ENCODE measurements around the gene SPX.

The SPX gene

DNA sequence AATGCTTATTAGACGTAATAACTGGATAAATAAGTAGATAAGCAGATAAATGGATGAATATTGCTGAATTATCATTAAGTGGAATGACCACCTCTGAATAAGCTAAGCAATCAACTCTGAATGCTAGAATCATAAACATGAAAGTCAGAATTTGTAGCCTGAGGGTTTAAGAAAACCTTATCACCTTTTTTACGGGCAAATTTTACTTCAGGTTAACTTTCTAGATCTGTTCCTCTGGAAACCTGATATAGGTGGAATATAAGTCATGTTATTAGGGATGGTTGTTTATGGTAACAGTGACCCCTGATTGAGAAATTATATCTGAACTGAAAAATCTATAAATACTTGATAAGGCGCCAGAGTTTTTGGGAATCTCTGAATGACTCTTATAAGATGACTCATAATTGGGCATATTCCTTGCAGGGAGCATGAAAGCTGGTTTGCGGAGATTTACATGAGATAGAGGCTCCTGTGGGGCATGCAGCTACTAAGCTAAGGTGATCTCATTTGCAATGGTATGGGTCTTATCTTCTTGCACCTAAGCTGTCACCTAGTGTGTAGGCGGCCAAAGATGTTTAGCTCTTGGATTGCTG is 12.1 kb downstream of the SPX start:
- DNase-seq (ENCODE audit: low read depth), result no peak

DNA sequence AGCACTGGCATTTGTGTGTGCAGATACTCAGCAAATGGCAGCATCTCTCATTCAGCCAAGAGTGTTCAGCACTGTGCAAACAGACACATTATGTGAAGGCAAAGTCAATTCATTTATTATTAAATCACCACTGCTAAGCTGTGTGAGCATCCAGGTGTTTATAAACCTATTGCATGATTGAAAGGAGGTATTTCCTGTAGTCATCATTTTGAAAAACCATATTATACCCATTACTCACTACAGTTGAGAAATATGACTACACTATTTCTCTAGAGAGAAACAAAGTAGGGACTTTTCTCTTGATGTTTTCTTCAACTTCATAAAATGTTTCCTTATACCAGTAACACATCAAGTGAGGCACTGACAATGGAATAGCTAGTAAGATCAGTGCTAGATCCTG is 13.7 kb downstream of the SPX start:
- no peak for DNase-seq (ENCODE audit: low read depth)

DNA sequence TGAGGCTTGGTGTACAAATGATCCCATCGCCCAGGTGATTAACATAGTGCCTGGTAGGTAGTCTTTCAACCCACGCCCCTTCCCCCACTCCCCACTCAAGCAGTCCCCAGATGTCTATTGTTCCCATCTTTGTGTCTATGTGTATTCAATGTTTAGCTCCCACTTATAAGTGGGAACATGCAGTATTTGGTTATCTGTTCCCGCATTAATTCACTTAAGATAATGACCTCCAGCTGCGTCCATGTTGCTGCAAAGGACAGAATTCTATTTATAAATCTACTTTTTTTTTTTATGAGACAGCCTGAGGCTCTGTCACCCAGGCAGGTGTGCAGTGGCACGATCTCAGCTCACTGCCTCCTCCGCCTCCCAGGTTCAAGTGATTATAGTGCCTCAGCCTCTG is 15.7 kb downstream of the SPX start:
- no peak for DNase-seq (ENCODE audit: low read depth)

DNA sequence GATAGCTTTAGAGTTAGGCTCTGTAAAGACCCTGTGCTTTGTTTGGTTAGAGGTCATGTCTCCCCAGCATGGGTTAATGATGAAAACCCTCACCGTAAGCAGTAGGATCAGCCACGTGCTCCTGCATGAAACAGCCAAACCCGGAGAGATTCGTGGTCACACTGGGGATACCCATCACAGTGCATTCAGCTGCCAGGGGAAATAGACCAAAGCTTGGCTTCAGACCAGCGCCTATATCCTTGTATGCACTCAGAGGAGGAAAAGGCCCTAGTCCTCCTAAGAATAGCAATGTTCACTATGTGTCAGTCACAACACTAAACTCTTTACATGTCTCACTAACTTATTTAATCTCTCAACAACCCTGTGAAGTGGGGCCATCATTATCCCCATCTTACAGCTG is 16.3 kb downstream of the SPX start:
- DNase-seq (ENCODE audit: low read depth), result no peak

DNA sequence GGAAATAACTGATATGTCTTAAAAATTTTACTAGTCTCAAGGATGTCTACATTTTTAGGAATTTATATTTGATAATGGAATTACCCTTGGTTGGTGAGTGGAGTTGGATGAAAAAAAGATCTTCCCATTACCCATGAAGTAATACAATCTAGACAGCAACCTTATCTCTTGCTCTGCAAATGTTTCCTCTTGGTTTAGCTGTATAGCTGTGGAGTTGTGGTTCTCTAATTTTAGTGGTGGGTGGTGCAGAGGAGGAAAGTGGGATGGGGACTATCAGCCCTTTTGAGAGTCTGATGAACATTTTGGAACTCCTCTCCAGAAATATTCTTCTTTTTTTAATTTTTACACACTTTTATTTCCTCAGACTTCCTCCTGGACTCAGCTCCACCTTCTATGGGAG is 17.1 kb downstream of the SPX start:
- DNase-seq (ENCODE audit: low read depth), result no peak

DNA sequence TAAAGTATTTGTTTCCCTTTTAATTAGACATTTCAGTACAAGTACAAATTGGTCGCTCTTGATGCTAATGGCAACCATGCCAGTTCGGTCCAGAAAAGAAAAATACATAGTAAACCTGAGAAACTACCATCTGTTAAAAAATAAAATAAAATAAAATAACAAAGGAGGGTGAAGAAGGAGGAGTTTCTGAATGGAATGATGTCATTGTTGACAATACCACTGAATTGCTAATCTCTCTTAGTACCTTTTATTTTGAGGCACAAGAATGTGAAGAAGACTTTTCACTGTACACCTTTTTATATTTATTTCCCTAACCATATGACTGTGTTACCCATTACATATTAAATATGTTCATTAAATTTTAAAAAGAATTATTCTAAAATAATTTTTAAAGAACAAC is 19.5 kb downstream of the SPX start:
- DNase-seq (ENCODE audit: low read depth), result no peak

DNA sequence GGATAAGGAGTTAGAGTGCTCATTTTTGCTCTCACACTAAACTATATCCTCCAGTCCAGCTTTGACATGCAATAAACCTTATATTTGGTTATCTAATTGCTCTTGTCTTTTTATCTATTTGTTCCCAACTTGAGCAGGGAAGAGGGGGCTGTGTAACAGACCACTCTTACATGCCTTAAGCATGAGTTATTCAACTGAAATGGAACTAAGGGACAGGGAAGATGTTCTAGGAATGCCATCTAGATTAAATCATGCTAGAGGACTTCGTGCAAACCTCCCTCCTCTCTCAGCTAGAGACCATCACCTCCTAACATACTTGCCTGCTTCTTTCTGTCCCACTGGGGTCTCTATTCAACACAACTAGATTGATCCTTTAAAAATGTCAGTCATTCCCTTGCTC is 20.6 kb downstream of the SPX start:
- DNase-seq (ENCODE audit: low read depth), result no peak

DNA sequence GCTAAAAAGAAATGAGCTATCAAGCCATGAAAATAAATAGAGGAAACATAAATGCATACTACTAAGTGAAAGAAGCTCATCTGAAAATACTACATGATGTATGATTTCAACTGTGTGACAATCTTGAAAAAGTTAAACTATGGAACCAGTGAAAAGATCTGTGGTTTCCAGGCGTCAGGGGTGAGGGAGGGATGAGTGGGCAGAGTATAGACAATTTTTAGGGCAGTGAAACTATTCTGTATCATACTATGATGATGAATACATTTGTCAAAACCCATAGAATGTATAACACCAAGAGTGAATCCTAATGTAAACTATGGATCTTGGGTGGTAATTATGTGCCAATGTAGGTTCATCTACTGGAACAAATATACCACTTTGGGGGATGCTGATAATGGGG is 21.3 kb downstream of the SPX start:
- DNase-seq (ENCODE audit: low read depth), result no peak

DNA sequence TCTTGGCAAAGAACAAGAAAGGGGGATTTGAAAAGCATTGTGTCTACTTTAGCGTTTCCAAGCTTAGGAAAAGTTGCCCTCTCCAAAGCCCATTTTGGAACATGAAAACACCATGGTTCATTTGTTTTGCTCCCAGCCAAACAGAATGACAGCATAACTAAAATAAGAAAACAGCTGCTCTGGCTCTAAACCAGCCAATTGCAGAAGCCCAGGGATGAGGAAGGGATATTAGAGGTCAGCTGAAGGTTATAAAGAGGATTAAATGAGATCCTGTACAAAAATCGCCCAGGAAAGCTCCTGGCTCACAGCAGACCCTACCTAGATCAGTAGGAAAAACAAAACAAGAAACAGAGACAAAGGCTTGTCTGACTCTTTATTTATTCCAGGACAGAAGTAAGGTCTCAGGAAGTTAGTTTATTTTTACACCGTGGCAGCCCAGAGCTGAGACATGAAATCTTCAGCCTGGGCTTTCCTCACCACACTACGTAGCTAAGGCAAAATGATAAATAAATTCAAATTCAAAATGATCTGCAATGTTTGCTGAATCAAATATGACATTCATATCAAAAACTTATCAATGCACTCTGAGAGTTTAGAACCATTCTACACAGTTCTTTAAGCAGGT is 25.9 kb downstream of the SPX start:
- DNase-seq (ENCODE audit: low read depth), result no peak

DNA sequence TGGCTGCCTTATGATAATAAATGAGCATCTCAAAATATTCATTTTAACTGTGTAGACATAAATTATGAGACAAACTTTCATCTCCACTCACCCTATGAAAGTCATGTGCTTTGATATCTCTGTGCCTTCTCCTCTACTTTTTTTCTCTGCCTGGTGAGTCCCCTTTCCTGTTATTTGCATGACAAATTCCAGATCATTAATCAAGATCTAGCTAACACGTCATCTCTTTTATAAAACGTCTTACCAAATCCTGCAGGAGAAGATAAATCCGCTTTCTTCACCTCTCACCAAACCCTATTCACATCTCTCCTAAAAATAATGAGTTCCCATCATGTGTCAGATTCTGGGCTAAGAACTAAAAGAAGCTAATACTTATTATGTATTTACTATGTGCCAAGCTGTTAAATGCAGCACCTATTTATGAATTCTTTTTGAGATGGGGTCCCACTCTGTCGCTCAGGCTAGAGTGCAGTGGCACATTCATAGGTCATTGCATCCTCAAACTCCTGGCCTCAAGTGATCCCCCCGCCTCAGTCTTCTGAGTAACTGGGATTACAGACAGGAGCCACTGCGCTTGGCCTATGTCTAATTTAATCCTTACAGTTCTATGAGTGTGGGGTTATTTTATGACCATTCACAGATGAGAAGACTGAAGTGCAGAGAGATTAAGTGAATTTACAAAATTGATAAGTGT is 26.7 kb downstream of the SPX start:
- DNase-seq (ENCODE audit: low read depth), result no peak

DNA sequence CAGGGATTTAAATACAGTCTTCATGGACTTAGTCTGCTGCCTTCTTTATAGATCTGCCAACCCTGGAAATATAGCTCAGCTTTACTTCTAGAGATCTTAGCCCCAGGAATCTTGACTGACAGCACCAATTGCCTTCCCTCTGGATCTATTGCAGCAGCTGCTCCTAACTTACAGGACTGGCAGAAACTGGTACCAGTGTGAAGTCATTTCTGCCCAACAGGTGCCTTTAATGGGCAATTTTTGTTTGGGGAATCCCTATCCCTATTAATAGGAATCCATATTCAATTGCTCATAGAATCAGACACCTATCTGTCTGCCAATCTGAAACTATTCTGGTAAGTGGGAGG is 27.2 kb downstream of the SPX start:
- no peak for DNase-seq (ENCODE audit: low read depth)

DNA sequence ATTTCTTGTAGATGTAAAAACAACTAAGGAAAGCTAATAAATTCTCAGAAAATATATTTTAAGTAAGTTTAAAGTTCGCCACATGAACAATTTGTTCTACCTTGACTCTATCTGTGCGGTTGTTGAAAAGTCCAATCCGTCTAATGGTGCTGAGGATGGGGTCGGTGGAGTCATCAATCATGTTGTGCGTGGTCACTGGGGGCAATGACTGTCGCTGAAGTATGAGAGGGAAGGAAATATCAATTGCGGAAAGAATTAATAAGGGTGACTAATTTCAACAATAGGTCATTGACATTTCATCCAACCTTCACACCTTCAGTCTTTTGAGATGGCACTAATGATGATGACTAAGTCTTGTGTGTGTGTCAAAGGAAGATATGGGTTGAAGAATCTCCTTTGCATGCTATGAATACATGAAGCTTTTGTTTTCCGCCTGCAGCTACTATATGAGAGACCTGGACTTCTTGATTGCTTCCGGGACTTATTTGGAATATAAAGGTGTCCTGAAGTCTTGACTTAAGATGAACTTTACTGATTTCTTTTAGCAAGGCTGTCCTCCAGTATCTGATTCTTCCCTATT is 32.1 kb downstream of the SPX start:
- no peak for DNase-seq (ENCODE audit: low read depth)

DNA sequence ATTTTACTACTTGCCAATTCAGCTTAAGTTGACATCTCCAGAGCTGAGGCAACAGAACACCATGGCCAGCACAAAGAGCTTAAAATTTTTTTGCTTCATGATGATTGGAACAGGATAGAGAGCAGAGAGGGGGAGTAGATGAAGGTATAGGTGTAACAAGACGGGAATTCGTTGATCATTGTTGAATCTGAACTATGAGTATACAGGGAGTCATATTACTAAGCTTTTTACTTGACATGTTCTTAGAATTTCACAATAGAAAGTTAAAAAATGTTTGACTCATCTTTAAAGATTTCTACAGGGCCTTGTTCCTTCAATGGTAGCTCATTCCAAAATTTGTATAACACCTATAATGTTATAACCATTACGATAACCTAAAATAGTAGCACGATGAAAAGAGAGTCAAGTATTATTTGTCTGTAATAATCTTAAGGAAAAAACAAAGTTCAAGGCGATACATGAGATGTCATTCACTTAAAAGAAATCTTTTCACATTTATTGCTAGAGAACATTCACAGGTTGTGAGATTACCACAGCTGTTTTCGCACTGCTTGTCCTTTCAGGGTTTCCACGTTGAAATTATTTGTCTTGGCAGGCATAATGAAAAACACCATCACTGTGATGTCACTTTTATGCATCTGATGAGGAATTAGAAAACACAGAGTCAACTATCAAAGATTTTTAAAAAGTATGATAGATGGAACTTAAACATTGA is 33.9 kb downstream of the SPX start:
- DNase-seq (ENCODE audit: low read depth), result peak; percentile 36

DNA sequence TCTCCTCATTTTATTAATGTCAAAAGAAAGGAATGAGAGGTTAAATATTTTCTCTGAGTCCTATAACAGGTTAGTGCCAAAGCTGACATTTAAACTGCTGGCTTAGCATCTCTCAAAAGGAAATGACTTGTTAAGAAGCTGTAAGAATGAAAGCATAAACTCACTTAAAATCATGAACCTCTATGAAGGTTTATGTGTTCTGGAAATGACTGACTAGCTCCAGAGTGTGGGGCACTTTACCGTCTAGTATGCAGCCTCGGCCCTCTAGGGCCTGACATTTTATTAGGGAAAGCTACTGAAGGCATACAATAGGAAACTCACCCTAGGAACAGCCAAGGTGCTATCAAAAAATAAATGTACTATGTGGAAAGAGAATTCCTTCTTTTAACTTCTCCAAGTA is 35.1 kb downstream of the SPX start:
- no peak for DNase-seq (ENCODE audit: low read depth)

DNA sequence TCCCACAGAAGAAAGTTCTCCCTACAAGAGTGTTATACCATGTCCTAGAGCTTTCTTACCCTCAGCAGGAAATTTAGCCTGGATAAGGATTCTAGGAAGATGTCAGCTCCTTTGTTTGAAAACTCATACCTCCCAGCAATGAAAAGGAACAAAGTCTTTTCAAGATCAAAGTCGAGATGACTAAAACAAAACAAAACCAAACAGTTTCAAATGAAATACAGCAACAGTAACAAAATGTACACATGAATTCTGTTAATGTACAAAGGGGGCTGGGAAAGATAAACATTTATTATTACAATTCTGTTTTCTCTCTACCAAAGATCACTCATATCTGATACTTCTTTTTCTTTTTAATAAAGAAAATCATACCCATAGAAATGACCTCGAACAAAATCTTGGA is 36.8 kb downstream of the SPX start:
- DNase-seq (ENCODE audit: low read depth), result no peak

DNA sequence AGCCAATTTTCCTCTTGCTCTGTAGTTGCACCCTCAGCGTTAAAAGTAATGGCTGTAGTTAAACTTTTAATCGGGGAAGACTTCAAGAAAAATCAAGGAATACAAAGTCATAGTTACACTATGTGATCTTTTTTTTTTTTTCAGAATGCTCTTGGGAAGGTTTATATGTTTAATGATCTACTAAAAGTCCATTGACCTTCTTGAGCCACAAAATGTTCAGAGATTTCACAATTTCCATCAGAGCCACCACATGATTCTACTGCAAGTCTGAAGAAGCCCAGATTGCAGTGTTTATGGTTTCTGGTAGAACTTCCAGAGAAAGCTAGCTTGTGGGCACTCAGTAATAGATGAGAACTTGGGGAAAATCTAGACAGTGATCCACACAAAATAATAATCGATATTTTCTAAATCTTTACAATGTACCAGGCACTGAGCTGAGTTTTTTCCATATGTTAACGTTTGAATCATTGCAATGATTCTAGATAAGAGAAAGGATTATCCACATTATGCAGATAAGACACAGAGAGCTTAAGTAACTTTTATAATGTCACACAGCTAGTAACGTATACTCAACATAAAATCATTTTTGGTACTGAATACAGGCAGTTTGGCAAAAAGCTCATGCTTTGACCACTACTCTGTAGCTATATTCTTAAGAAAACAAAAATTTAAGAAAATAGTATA is 40.3 kb downstream of the SPX start:
- DNase-seq (ENCODE audit: low read depth), result no peak

DNA sequence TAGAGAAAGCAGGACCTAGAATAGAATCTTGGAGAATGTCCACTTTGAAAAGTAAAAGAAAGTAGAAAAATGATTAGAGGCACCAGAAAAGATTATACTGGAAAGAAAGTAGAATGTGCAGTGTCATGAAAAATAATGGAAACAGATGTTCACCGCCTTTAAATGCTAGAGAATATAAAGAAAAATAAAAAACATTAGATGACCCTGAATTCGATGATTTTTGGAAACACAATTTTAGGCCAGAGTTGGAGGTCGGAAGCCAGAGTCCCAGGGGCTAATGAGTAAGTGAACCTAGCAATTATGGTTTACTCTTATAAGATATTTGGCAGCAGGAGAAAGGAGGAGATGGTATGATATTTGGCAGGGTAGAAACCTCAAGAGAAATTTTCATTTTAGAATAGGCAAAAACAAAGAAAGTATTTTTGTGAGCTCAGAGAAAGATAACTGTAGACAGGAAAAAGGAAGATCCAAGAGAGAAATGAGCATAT is 40.9 kb downstream of the SPX start:
- DNase-seq (ENCODE audit: low read depth), result no peak

DNA sequence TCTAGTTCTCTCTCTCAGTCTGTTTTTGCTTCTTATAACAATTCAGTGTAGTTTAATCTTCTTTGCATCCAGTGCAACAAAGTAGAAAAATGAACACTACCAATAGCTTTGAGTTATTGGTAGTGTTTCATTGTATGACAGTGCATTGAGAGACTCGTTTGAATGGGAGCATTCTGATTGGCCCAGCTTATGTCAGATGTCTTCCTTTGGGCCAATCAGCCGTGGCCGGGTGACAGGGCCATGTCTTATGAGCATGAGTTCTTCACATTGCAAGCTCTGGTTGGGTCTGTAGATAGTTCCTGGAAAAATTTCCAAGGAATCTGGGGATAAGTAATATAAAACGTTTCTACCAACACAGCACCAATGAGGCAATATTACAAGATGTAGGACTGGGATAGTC is 42.0 kb downstream of the SPX start:
- DNase-seq (ENCODE audit: low read depth), result no peak

DNA sequence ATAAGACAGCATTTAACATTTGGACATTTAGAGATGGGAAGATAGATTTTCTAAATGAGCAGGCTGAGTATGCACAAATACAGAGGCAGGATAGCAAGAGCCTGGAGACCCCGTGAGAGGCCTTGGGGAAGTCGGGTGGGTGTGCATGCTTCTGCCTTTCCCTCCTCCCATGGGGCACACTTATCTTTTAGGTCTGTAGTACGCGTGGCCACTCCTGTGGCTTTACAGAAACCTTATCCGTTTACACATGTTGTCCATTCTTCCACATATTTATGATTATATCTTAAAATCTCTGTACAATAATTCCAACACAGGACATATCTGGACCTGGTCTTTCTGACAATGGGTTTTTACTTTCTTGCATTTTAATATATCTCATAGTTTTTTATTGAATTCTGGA is 45.0 kb downstream of the SPX start:
- DNase-seq (ENCODE audit: low read depth), result no peak

DNA sequence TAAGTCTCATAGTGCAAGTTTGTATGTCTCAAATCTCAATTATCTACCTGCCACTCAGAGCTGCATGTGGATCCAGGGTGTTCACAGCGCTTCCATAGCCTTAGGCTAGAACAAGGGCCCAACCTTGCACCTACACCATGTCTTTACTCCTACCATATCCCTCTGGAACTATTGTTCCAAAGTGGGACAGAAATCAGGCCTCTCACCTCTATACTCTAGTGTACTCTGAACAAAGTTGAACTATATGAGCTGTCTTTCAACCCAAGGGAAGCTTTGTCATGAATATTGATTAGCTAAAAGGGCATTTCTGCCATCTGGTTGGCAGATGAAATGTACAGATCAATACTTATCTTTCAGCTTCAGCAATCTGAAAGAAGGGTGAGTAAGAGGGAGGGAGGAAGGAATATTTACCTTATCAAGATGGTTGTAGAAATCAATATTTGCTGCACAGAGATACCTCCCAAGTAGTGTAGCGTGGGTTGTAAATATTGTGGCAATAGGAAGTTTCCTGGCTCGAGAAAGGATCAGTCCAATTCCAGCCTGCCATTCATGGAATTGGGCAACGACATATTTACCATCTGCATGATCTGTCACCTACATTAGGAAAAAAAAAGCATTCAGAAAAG is 47.8 kb downstream of the SPX start:
- no peak for DNase-seq (ENCODE audit: low read depth)

DNA sequence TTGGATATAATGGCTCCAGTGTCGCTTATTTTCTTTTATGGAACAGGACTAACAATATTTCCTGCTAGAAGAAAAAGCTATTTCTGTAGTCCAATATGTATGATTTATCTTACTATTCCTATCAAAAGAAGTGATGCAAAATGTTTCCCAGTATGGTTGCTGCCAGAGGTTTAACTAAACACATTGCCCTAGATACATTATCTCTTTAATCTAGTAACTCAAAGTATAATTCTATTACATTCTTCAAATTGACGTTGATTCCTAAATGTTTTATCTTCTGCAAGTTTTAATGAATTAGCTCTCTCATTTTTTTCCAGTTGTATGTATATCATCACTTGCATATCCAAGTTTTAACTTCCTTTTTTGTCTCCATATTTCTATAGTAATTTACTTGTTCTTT is 50.3 kb downstream of the SPX start:
- no peak for DNase-seq (ENCODE audit: low read depth)

DNA sequence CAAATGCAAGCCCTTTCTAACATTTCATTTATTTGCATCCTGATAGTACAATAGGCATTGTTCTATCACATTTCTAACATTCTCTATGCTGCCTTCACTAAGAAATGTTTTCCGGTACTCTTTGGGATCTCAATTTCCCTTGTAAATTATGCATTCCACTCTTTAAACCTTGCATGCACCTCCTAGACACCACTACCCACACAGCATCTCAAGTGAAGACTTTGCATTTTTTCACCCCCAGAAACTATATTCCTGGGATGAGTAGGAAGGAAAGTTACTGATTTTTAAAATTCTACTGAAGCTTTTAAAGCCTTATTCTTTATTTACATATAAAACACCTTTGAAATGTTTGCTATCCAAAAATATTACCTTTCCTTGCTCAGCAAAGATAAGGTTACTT is 51.4 kb downstream of the SPX start:
- DNase-seq (ENCODE audit: low read depth), result no peak
